ENCODE results near the gene KREMEN1.
A peak's percentile ranks its signal among the peaks of the same experiment; 100 is the strongest.

The KREMEN1 gene

DNA sequence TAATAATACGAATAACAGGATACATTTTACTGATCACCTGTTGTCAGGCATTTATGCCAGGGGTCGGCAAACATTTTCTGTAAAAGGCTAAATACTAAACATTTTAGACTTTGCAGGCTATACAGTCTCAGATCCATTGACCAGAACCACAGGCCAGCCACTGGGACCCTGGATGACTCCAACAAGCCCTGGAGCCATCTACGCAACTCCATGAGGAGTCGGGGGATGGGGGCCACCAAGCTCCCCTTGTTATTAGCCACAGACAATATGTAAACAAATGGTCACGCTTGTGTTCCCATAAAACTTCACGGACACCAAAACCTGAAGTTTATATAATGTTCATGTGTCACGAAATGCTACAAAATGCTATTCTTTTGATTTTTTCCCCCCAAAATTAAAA is 78.5 kb downstream of the KREMEN1 start:
- H3K9me3 ChIP-seq (replicated peaks; ENCODE audit: low read length): no peaks in the 10 kb centered on the region
- no peak overlapping the region for H3K4me3 ChIP-seq (ENCODE audit: low read length)
- peaks cover 46% of the 10 kb centered on the region for H3K27me3 ChIP-seq (ENCODE audit: control insufficient read depth, insufficient read depth, low read length)
- H3K4me1 ChIP-seq (ENCODE audit: control insufficient read depth, insufficient read depth, low read length): peaks cover 2% of the 10 kb centered on the region
- H3K36me3 ChIP-seq (ENCODE audit: insufficient read depth, low read length): no peaks in the 10 kb centered on the region
- no peak overlapping the region for H3K9ac ChIP-seq (ENCODE audit: low read depth, low read length)
- H3K4me2 ChIP-seq (ENCODE audit: low read length): no peak overlapping the region

DNA sequence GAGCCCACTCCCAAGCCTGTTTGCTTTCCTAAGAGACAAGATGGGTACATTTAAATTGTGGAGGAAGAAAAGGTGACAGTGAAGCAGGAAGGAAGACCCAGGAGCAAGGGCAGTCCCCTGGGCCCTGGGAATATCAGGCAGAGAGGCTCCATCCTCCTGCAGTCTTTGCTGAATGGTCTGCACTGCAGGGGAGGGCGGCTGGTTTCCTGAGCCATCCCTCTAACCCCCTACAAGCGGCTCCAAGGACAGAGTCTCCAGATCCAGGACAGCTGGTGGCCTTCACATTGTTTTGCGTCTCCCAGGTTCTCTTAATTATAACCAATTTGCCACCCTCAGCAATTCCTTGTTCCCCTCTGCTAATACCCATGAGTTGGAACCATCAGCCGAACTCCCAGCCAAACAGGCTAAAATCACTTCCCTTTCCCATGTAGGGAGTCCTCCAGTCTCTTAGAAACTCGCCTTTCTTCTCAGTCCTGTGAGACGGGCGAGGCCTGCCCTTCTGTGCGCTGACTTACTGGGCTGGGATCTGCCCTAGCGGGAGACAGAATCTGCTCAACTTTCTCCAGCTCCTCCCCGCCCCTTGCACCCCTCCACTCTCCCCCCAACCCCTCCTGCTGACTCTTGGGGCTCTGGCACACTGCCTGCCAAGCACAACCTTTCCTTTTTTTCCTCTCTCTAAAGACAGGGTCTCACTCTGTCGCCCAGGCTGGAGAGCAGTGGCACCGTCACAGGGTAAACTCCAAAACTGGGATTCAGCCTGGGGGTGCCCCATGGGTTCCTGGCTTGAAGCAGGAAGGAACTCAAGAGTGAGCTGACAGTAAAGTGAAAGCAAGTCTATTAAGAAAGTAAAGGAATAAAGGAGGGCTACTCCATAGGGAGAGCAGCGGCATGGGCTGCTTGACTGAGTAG is 79.5 kb downstream of the KREMEN1 start:
- H3K4me1 ChIP-seq (ENCODE audit: control insufficient read depth, insufficient read depth, low read length): peaks cover 2% of the 10 kb centered on the region
- no peaks in the 10 kb centered on the region for H3K36me3 ChIP-seq (ENCODE audit: insufficient read depth, low read length)
- no peak overlapping the region for H3K4me3 ChIP-seq (ENCODE audit: low read length)
- H3K4me2 ChIP-seq (ENCODE audit: low read length): no peak overlapping the region
- peaks cover 43% of the 10 kb centered on the region for H3K27me3 ChIP-seq (ENCODE audit: control insufficient read depth, insufficient read depth, low read length)
- H3K9me3 ChIP-seq (replicated peaks; ENCODE audit: low read length): no peaks in the 10 kb centered on the region
- no peak overlapping the region for H3K9ac ChIP-seq (ENCODE audit: low read depth, low read length)

DNA sequence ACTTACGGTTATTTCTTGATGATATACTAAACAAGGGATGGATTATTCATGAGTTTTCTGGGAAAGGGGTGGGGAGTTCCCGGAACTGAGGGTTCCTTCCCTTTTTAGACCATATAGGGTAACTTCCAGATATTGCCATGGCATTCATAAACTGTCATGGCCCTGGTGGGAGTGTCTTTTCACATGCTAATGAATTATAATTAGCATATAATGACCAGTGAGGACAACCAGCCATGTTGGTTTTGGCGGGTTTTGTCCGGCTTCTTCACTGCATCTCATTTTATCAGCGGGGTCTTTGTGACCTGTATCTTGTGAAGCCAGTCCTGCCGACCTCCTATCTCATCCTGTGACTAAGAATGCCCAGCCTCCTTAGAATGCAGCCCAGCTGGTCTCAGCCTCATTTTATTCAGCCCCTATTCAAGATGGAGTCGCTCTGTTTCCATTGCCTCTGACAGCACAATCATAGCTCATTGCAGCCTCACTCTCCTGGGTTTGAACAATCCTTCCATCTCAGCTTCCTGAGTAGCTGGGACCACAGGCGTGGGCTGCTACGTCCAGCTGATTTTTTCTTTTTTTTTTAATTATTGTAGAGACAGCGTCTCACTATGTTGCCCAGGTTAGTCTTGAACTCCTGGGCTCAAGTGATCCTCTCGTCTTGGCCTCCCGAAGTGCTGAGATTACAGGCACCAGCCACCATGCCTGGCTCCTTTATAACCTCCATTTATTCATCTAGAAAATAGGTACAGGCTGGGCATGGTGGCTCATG is 80.3 kb downstream of the KREMEN1 start:
- Histone ChIP-seq H3K4me1 (ENCODE audit: control insufficient read depth, insufficient read depth, low read length) (peaks cover 2% of the 10 kb centered on the region), H3K4me3 (ENCODE audit: low read length) (no peak overlapping the region), H3K36me3 (ENCODE audit: insufficient read depth, low read length) (no peaks in the 10 kb centered on the region), H3K27me3 (ENCODE audit: control insufficient read depth, insufficient read depth, low read length) (peaks cover 41% of the 10 kb centered on the region), H3K4me2 (ENCODE audit: low read length) (no peak overlapping the region), H3K9me3 (replicated peaks; ENCODE audit: low read length) (no peaks in the 10 kb centered on the region), H3K9ac (ENCODE audit: low read depth, low read length) (no peak overlapping the region)

DNA sequence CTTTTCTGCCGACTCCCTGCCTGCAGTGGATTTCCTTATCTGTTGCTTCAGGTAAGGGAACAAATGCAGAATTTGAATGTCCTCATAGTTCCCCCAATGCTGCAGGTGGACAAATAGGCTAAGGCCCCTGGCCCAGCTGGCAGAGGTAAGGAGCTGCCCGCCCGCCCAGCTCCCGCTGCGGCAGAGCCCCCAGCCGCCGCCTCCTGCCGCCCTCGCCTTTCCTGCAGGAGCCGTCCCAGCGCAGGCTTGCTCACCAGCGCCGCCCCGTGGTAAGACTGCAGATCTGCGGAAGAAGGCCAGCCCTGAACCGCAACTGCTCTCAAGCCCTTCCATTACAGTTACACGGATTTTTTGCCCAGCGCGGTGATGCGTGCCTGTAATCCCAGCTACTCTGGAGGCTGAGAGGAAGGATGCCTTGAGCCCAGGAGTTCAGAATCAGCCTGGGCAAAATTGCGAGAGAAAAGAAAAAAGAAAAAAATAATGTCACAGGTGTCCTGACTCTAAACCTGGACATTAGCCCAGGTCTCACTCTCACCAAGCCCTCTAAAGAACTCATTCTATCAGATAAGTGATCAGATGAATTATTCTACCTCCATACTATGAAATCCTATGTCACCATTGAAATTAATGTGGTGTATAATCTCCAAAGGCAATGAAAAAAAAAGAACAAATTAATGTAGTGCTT is 81.7 kb downstream of the KREMEN1 start:
- H3K4me2 ChIP-seq (ENCODE audit: low read length): peak overlapping the region; percentile 50
- peaks cover 2% of the 10 kb centered on the region for H3K4me1 ChIP-seq (ENCODE audit: control insufficient read depth, insufficient read depth, low read length)
- H3K9me3 ChIP-seq (replicated peaks; ENCODE audit: low read length): no peaks in the 10 kb centered on the region
- H3K9ac ChIP-seq (ENCODE audit: low read depth, low read length): no peak overlapping the region
- peaks cover 39% of the 10 kb centered on the region for H3K27me3 ChIP-seq (ENCODE audit: control insufficient read depth, insufficient read depth, low read length)
- no peak overlapping the region for H3K4me3 ChIP-seq (ENCODE audit: low read length)
- no peaks in the 10 kb centered on the region for H3K36me3 ChIP-seq (ENCODE audit: insufficient read depth, low read length)

DNA sequence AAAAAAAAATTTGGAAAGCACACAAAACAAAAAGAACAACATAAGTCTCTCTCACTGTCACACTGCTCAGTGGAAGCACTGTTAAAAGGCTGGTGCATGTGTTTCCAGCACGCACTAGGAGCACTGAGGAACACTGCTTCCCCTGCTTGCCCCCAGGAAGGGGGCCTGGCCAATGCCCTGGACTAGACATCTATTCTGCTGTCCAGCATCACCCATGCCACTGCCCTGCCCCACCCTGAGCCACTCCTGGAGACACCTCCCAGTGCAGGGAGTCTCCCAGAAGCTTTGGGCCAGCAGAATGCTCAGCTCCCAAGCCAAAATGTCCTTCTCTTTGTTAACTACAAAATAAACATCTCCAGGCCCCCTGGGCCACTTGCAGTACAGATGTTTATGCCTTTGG is 83.1 kb downstream of the KREMEN1 start:
- Histone ChIP-seq H3K9me3 (replicated peaks; ENCODE audit: low read length) (no peaks in the 10 kb centered on the region), H3K4me1 (ENCODE audit: control insufficient read depth, insufficient read depth, low read length) (peaks cover 2% of the 10 kb centered on the region), H3K36me3 (ENCODE audit: insufficient read depth, low read length) (no peaks in the 10 kb centered on the region), H3K4me3 (ENCODE audit: low read length) (no peak overlapping the region), H3K9ac (ENCODE audit: low read depth, low read length) (no peak overlapping the region), H3K4me2 (ENCODE audit: low read length) (no peak overlapping the region), H3K27me3 (ENCODE audit: control insufficient read depth, insufficient read depth, low read length) (peaks cover 29% of the 10 kb centered on the region)

- H3K4me1 ChIP-seq (ENCODE audit: control insufficient read depth, insufficient read depth, low read length): peaks cover 2% of the 10 kb centered on the region
- H3K36me3 ChIP-seq (ENCODE audit: insufficient read depth, low read length): no peaks in the 10 kb centered on the region
- H3K27me3 ChIP-seq (ENCODE audit: control insufficient read depth, insufficient read depth, low read length): peaks cover 24% of the 10 kb centered on the region
- H3K4me3 ChIP-seq (ENCODE audit: low read length): no peak overlapping the region
- H3K4me2 ChIP-seq (ENCODE audit: low read length): no peak overlapping the region
- no peak overlapping the region for H3K9ac ChIP-seq (ENCODE audit: low read depth, low read length)
- no peaks in the 10 kb centered on the region for H3K9me3 ChIP-seq (replicated peaks; ENCODE audit: low read length)
These were observed 83.7 kb downstream of the KREMEN1 start for GRCh38 chr22:29156507-29156906.

DNA sequence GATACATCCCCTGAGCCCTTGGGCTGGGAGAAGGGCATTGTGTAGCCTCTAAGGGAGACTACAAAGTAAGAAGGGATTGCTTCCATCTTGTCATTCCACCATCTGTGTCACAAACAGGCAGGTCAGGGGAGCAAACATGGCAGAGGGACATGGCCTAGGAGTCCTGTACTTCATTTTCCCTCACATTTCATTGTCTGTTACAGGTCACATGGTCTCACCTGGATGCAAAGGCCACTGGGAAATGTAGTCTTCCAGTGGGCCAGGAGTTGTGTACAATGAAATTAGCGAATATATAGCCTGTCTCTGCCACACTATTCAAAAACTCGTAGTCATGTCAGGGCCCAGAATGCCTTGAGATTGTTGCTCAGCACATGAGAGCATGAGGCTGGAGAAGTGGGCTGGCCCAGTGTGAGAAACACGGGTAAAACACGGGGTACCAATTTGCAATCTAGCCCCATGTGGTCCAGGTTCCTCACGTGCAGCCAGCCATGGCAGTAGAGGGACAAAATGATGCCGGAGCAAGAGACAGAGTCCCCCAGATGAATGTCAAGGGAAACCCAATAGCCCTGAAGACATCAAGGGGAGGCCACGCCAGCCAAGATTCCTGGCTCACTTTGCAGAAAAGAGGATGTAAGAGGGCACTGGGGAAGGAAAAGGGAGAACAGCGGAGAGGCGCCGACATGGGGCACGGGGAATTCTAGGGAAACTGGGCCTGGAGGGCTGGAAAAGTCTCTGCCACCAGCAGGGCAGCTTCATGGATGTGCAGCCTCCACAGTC is 85.1 kb downstream of the KREMEN1 start:
- Histone ChIP-seq H3K4me2 (ENCODE audit: low read length) (no peak overlapping the region), H3K9ac (ENCODE audit: low read depth, low read length) (no peak overlapping the region), H3K36me3 (ENCODE audit: insufficient read depth, low read length) (no peaks in the 10 kb centered on the region), H3K27me3 (ENCODE audit: control insufficient read depth, insufficient read depth, low read length) (peaks cover 21% of the 10 kb centered on the region), H3K4me1 (ENCODE audit: control insufficient read depth, insufficient read depth, low read length) (peaks cover 2% of the 10 kb centered on the region), H3K9me3 (replicated peaks; ENCODE audit: low read length) (no peaks in the 10 kb centered on the region), H3K4me3 (ENCODE audit: low read length) (no peak overlapping the region)

- Histone ChIP-seq H3K9me3 (replicated peaks; ENCODE audit: low read length) (no peaks in the 10 kb centered on the region), H3K4me1 (ENCODE audit: control insufficient read depth, insufficient read depth, low read length) (peaks cover 2% of the 10 kb centered on the region), H3K4me2 (ENCODE audit: low read length) (no peak overlapping the region), H3K36me3 (ENCODE audit: insufficient read depth, low read length) (no peaks in the 10 kb centered on the region), H3K9ac (ENCODE audit: low read depth, low read length) (no peak overlapping the region), H3K4me3 (ENCODE audit: low read length) (no peak overlapping the region), H3K27me3 (ENCODE audit: control insufficient read depth, insufficient read depth, low read length) (peaks cover 18% of the 10 kb centered on the region)
These were observed 85.7 kb downstream of the KREMEN1 start for GRCh38 chr22:29158546-29158945.

DNA sequence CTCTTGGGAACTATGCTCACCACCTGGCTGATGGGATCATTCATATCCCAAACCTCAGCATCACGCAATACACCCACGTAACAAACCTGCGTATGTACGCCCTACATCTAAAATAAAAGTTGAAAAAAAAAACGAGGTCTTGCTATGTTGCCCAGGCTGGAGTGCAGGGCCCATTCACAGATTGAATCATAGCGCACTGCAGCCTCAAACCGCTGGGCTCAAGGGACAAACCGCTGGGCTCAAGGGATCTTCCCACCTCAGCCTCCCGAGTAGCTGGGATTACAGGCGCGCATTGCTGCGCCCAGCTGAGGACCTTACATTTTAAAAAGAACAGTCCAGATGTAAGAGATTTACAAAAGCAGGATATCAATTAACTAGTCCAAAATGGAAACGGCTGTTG is 91.0 kb downstream of the KREMEN1 start:
- Histone ChIP-seq H3K9me3 (replicated peaks; ENCODE audit: low read length) (no peaks in the 10 kb centered on the region), H3K4me3 (ENCODE audit: low read length) (no peak overlapping the region), H3K9ac (ENCODE audit: low read depth, low read length) (no peak overlapping the region), H3K4me1 (ENCODE audit: control insufficient read depth, insufficient read depth, low read length) (no peaks in the 10 kb centered on the region), H3K36me3 (ENCODE audit: insufficient read depth, low read length) (no peaks in the 10 kb centered on the region), H3K27me3 (ENCODE audit: control insufficient read depth, insufficient read depth, low read length) (peaks cover 19% of the 10 kb centered on the region), H3K4me2 (ENCODE audit: low read length) (no peak overlapping the region)

- Histone ChIP-seq H3K4me2 (ENCODE audit: low read length) (no peak overlapping the region), H3K9me3 (replicated peaks; ENCODE audit: low read length) (no peaks in the 10 kb centered on the region), H3K4me3 (ENCODE audit: low read length) (no peak overlapping the region), H3K4me1 (ENCODE audit: control insufficient read depth, insufficient read depth, low read length) (no peaks in the 10 kb centered on the region), H3K27me3 (ENCODE audit: control insufficient read depth, insufficient read depth, low read length) (peaks cover 28% of the 10 kb centered on the region), H3K36me3 (ENCODE audit: insufficient read depth, low read length) (no peaks in the 10 kb centered on the region), H3K9ac (ENCODE audit: low read depth, low read length) (no peak overlapping the region)
These were observed 92.7 kb downstream of the KREMEN1 start for GRCh38 chr22:29165321-29166060.
